ENCODE results near the gene VEZT. TPM values are rescaled to one million over a fixed set of nuclear protein-coding genes. Genes with fewer than 3 reads are reported as not detected.

VEZT gene
- total and polyA plus RNA-seq, 9 of the 15 experiments (the other 6 are each of a cell fraction or from before 2014, with no cell fraction given) = 16.1 to 61.5 (median 32.6) TPM

- TF ChIP-seq OTX1 (CRISPR knock-in tag; IDR thresholded peaks at IDR 0.05) = no peak
- no peak for TF ChIP-seq SRF (CRISPR knock-in tag; IDR thresholded peaks at IDR 0.05)
- TF ChIP-seq SREBF1 (IDR thresholded peaks at IDR 0.05; ENCODE audit: borderline replicate concordance, low read depth, low read length) = no peak
- no peak for TF ChIP-seq SOX6 (IDR thresholded peaks at IDR 0.05)
- no peak for TF ChIP-seq NFIX (CRISPR knock-in tag; IDR thresholded peaks at IDR 0.05; ENCODE audit: low read depth)
- TF ChIP-seq ZNF584 (CRISPR knock-in tag; IDR thresholded peaks at IDR 0.05; ENCODE audit: low read depth) = no peak
- TF ChIP-seq MEIS2 (IDR thresholded peaks at IDR 0.05; ENCODE audit: partially characterized antibody) = no peak
- no peak for TF ChIP-seq ZNF318 (IDR thresholded peaks at IDR 0.05; ENCODE audit: borderline replicate concordance in 1 of 2, low read depth in 1 of 2)
- 0 out of 4 replicates have a peak, but pooled peaks of 1 of the 2 experiments have one; percentile 41 for TF ChIP-seq UBTF (IDR thresholded peaks at IDR 0.05; ENCODE audit: borderline replicate concordance in 1 of 2, low read depth in 2 of 2, low read length in 2 of 2)
- no peak for TF ChIP-seq L3MBTL2 (IDR thresholded peaks at IDR 0.05)
- no peak for TF ChIP-seq XRCC4 (IDR thresholded peaks at IDR 0.05; ENCODE audit: extremely low read depth, insufficient read depth, insufficient read length)
- TF ChIP-seq SP1 (CRISPR knock-in tag; IDR thresholded peaks at IDR 0.05) = no peak
- TF ChIP-seq FOXJ2 (tag; IDR thresholded peaks at IDR 0.05) = no peak
- TF ChIP-seq CEBPB (tag; IDR thresholded peaks at IDR 0.05) = no peak
- TF ChIP-seq ARNT (IDR thresholded peaks at IDR 0.05) = 0 out of 4 replicates have a peak, but pooled peaks of 1 of the 2 experiments have one; percentile 20
- TF ChIP-seq HIVEP1 (CRISPR knock-in tag; IDR thresholded peaks at IDR 0.05) = no peak
- TF ChIP-seq RCOR1 (IDR thresholded peaks at IDR 0.05; ENCODE audit: borderline replicate concordance in 1 of 2, low read depth in 2 of 2, low read length in 2 of 2) = peak in 1 of 2 experiments; percentile 29; a peak in 1 of 4 replicates
These were observed 835 bp downstream of the VEZT start (continued) for GRCh38 chr12:95218150-95219133.

Data from K562 (cell line).